HepG2 (cell line): Measurements from ENCODE around the gene VPS54. TPM values are rescaled to one million over a fixed set of nuclear protein-coding genes. Genes with fewer than 3 reads are reported as not detected.

Experiments
- AKNA ChIP-seq: sonication (generic); formaldehyde crosslinking; IDR thresholded peaks from 2 replicates; pipeline ENCODE4 v1.4.0; 2020; ENCODE audit warnings: missing genetic modification reagents, borderline replicate concordance
- FOXK2 ChIP-seq: fragments of 450-650 bp; IDR thresholded peaks from 2 replicates; pipeline ENCODE4 v1.6.1; 2016
- JUNB ChIP-seq: sonication (generic); formaldehyde crosslinking; IDR thresholded peaks from 2 replicates; pipeline ENCODE4 v1.8.0; 2022; ENCODE audit warnings: missing genetic modification reagents, mild to moderate bottlenecking, borderline replicate concordance
- SPEN ChIP-seq: sonication (generic); formaldehyde crosslinking; IDR thresholded peaks from 2 replicates; pipeline ENCODE4 v1.5.1; 2020; ENCODE audit warnings: low read depth, mild to moderate bottlenecking, missing genetic modification reagents
- ZC3H13 ChIP-seq: sonication (generic); formaldehyde crosslinking; IDR thresholded peaks from 2 replicates; pipeline ENCODE4 v1.8.1; 2023; ENCODE audit warnings: mild to moderate bottlenecking, missing genetic modification reagents, moderate library complexity
- ZHX2 ChIP-seq, 2 experiments: sonication (generic) in 1 of 2; formaldehyde crosslinking in 1 of 2; IDR thresholded peaks; 2 replicates each; pipeline versions ENCODE4 v1.6.1 to v1.9.0; 2014 to 2022; ENCODE audit warnings: antibody characterized with exemption in 1 of 2, borderline replicate concordance in 1 of 2, inconsistent platforms in 1 of 2, low read depth in 1 of 2, missing genetic modification reagents in 1 of 2
- ZKSCAN5 ChIP-seq: sonication (generic); formaldehyde crosslinking; IDR thresholded peaks from 2 replicates; pipeline ENCODE4 v1.5.1; 2020; ENCODE audit warnings: mild to moderate bottlenecking, missing genetic modification reagents
- ZMYM2 ChIP-seq: sonication (generic); formaldehyde crosslinking; IDR thresholded peaks from 2 replicates; pipeline ENCODE4 v1.8.0; 2022; ENCODE audit warnings: mild to moderate bottlenecking, missing genetic modification reagents
- ZNF18 ChIP-seq: sonication (generic); formaldehyde crosslinking; IDR thresholded peaks from 2 replicates; pipeline ENCODE4 v1.8.0; 2022; ENCODE audit warnings: mild to moderate bottlenecking, missing genetic modification reagents; ENCODE audit not compliant: insufficient replicate concordance
- ZNF281 ChIP-seq: sonication (generic); formaldehyde crosslinking; IDR thresholded peaks from 2 replicates; pipeline ENCODE4 v1.4.0; 2020; ENCODE audit warnings: missing genetic modification reagents, borderline replicate concordance
- ZNF607 ChIP-seq: sonication (generic); formaldehyde crosslinking; IDR thresholded peaks from 2 replicates; pipeline ENCODE4 v1.5.1; 2020; ENCODE audit warnings: missing genetic modification reagents, mild to moderate bottlenecking, borderline replicate concordance
- polyA plus RNA-seq, 8 experiments: library from polyadenylated mRNA; depleted of rRNA in 3 of 8; stranded (reverse) in 7 of 8; unstranded in 1 of 8; fragments of >200 nt; fragmentation: Illumina TruSeq in 4 of 8; extraction: Trizol in 4 of 8; gene quantifications; 2 replicates each; pipeline versions ENCODE4 v1.2.1 to v1.2.3, GENCODE V29; 2011 to 2016; ENCODE audit warnings: low read depth in 4 of 8, missing spikeins in 1 of 8, mixed read lengths in 1 of 8; ENCODE audit not compliant: insufficient read depth in 1 of 8
- total RNA-seq, 5 experiments: library from RNA; depleted of rRNA; stranded (reverse); fragments of >200 nt; fragmentation: Illumina TruSeq; extraction: Trizol; gene quantifications; 2 replicates each; pipeline ENCODE4 v1.2.3, GENCODE V29; 2016; ENCODE audit warnings: low read depth in 1 of 5

The VPS54 gene
- total and polyA plus RNA-seq, 2 of the 13 experiments (the other 11 are each of a cell fraction or from before 2014, with no cell fraction given): 64.7 to 77.5 TPM

GRCh38 chr2:64019083-64019974 is at the start of gene VPS54 (continued):
- TF ChIP-seq ZNF607 (CRISPR knock-in tag): no peak; the same call in 1 of the 2 replicates
- no peak for TF ChIP-seq ZKSCAN5 (CRISPR knock-in tag)
- 0 out of 2 replicates have a peak, but pooled peaks have one; percentile 20 for TF ChIP-seq ZC3H13
- peak; percentile 3; the same call in 1 of the 2 replicates for TF ChIP-seq ZNF281 (CRISPR knock-in tag)
- no peak for TF ChIP-seq AKNA (CRISPR knock-in tag)
- TF ChIP-seq ZMYM2 (CRISPR knock-in tag): no peak
- peak; percentile 60 for TF ChIP-seq ZNF18 (CRISPR knock-in tag)
- no peak for TF ChIP-seq FOXK2
- TF ChIP-seq JUNB (CRISPR knock-in tag): no peak
- peak; percentile 66 for TF ChIP-seq SPEN (CRISPR knock-in tag)
- TF ChIP-seq ZHX2 (IDR thresholded peaks at IDR 0.05; ENCODE audit: low read depth): no peak; the same call in 1 of the 2 replicates
- peak; percentile 43; the same call in 1 of the 2 replicates for TF ChIP-seq ZHX2 (CRISPR knock-in tag; IDR thresholded peaks at IDR 0.05; ENCODE audit: borderline replicate concordance)
